Stimulated activated CD8-positive, alpha-beta memory T cell treated with anti-CD3 and anti-CD28 coated beads, Interleukin-7, amount 100 ng/mL, for 4 hours (primary cell): ENCODE results near the gene OR2G6.
"Not testable (repeated sequence)": the region's sequence is repeated elsewhere in the genome, so short reads cannot be mapped to it uniquely, and the experiment has no call there.

ENCODE experiments used
- DNase-seq, 2 donors: peaks; one replicate each; pipeline ENCODE4 v3.0.0-alpha.2; 2020; ENCODE audit warnings: low read depth in 2 of 2

OR2G6 gene

DNA sequence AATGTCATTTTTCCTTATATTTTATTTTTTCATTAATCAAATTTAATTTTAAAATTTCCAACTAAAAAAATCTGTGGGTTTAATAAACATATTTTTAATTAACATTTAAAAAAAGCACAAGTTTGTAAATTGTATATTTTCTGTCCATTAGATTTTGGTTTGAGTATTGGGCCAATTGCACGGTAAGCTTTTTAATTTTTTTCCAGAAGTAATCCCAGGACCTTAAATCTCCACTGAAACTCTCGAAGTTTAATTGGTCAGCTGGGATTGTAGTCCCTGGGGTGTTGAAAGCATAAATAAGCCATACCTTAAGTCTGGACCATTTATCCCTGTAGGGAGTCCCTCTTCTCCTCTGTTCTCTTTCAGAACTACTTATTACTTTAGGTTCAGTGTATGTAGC, at the start of gene OR2G6:
Gene OR2G6, plus strand, starts transcription at position 301 of the 400 bp plus-strand sequence. CDS start 13,574 bp downstream, outside the sequence.
- DNase-seq = not testable (repeated sequence)

DNA sequence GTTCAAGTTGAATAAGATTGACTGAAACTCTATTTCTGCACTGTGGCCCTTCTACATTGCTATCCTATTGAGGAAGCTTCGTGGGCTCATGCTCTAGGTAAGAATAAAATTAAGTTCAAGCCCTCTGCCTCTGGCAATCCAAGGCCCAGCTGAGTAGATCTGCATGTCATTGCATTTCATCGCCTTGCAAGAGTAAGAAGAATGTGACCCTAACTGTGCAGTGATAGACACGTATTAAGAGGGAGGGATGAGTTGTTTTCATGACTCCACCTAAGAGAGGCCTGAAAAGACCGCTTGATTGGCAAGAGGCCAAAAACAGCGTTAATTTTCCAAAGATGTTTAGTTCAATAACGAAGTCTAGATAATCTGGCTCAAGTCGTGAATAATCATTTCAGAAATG, 48.8 kb upstream of the OR2G6 start:
- DNase-seq = not testable (repeated sequence)

DNA sequence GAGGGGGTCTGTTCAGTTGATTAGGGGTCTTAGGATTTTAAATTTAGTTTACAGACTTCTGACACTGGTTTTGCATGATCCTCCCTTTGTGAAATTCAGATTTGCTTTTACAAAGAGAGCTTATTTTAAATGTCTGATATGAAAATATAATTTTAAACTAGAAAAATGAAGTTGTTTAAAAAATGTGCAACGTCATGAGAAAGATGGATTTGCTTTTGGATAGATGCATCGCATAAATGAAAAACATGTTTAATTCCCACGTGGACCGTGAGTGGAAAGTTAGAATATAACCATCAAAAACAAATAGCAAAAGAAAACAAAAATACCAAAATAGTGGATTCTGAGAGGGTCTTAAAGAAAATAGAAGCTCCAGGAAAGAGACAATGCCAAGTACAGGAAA, 36.7 kb upstream of the OR2G6 start:
- DNase-seq = no peak

DNA sequence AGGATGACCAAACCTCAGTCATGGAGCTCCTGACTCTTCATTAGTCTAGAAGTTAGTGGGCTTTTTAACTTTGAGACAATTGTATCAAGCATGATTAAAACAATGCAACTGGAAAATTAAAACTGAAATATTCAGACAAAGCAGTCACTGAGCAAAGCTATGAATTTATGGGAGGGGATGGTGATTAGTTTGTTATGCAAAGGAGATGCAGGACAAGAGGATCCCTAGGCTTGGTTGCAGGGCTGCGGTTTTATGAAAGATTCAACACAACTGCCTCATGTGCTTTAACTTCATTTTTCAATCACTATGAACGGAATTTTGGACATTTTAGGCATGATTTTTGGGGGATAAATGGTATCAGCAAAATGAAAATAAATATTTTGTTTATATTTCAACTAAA, 35.8 kb upstream of the OR2G6 start:
- not testable (repeated sequence) for DNase-seq

DNA sequence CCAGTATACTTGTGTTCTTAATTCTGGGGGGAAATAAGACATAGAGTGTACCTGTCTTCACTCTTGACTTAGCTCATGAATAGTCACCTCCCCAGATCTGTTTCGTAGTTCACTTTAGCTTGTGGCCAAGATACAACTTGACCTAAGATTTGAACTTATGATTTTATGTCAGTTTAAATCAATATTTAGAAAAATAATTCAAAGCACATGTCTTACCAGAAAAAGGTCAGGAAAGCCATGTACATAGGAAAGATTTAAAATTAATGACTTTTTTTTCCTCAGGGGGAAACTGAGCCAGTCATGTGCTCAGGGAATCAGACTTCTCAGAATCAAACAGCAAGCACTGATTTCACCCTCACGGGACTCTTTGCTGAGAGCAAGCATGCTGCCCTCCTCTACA, 34.8 kb upstream of the OR2G6 start, which contains the start of gene OR2T3:
Gene OR2T3, plus strand, starts transcription at position 301 of the 400 bp plus-strand sequence. Its CDS starts 0 bp downstream, at position 301.
- DNase-seq = not testable (repeated sequence)

DNA sequence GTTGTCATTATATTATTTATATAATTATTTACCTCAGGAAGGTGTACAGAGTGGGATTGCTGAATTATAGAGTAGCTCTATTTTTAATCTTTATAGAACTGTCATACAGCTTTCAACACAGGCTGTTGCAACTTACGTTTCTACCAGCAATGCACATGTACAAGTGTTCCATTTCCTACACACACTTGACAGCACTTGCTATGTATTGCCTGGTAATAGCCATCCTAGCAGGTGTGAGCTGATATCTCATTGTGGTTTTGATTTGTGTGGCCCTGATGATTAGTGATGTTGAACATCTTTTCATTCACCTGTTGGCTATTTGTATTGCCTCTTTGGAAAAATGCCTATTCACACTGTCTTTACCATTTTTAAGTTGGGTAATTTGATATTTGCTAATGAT, 32.2 kb upstream of the OR2G6 start:
- not testable (repeated sequence) for DNase-seq

DNA sequence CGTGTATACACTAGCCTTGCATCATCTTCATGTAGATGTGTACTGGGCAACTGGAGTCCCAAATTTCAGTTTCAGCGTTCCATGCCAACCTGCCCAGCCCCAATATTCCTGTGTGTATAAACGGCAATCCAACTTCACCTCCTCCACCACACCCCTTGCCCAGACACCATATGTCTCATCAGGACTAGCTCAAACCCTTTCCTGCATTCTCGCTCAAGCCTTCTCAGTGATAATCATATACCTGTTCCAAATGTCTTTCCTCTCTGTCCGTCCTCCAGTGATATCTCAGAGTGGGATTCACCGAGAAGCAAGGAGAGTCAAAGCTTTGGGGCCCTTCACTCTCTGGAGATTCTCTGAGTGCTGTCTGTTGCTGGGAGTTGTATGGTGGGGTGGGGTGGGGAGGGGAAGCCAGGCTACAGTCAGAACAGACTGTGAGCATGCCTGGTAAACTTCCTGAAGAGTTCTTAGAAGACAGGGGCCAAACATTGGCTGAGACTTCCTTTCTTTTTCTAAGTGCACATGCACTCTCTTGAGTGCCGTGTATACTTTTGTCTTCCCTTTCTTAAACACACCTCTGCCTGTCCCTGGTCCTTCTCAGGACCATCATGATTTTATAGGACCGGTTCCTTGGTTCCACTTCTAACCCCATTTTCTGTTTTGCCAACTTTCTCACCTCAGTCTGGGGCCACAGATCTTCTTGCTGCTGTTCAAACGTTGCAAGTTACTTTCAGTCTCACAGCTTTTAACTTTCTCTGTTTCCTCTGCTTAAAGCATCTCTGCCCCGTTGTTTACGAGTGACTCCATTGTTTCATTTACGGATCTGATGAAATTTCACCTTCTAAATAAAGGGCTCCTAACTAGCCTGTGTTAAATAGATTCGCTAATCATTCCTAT, 25.9 kb upstream of the OR2G6 start:
- DNase-seq = not testable (repeated sequence)

DNA sequence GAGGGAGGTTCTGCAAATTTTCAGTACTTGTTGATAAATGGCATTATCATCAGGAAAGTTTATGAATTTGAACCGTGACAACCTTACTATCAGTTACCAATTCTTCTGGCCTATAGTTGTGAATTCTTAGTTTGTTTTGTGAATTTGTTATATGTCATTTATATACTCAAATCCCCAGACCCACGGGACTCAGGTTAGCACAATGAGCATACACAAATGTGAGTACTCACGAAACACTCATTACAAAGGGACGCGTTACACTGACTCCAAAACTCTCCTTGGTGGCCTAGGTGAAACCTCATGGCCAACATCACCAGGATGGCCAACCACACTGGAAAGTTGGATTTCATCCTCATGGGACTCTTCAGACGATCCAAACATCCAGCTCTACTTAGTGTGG, 19.6 kb upstream of the OR2G6 start, which contains the start of gene OR2T5:
Gene OR2T5, plus strand, starts transcription at position 301 of the 400 bp plus-strand sequence. Its CDS starts 0 bp downstream, at position 301.
- not testable (repeated sequence) for DNase-seq

DNA sequence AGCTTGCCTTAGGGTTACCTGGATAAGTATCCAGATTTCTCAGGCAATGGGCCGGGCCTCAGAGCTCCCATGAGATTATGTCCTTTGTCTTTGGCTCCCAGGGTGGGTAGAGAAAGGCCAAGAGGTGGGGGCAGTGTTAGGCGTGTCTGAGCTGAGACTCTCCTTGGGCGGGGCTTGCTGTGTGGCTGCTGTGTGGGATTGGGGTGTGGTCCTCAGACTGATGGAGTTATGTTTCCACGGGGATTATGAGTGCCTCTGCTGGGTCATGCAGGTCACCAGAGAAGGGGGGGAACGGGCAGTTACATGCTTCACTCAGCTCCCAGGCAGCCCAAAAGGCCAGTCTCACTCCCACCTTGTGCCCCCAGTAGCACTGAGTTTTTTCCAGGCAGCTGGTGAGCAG, 11.2 kb upstream of the OR2G6 start:
- DNase-seq = not testable (repeated sequence)

DNA sequence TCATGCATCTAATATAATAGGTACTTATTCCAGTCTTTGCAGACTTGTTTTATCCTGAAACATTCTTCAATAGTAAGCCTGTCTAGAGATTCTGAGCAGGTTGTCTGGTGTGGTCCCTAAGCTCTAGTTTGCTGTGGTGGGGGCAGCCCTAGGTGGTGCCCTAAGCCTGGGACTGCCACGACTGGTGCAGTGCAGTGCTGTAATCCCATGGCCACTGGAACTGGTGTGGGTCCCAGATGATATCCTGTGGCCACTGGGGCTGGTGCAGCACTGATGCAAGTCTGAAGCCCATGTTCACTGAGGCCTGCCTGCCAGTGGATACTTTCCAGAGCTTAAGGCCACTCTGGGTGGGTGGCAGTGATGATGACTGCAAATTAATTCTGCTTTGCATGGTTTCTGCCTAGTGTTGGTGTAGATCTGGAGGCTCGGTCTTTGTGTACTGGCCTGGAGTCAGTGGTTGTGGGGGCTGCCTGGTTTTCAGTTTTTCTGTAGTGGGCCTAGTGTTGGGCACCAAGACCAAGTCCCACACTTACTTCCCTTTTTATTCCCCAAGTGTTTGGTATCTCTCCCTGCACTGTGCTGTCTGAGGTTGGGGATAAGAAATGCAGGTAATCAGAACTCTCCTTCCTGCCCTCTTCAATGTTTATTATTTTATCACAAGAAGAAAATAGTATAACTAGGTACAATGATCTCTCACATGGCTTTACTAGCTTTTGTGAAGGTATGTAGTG, 7.4 kb upstream of the OR2G6 start:
- DNase-seq = not testable (repeated sequence)

DNA sequence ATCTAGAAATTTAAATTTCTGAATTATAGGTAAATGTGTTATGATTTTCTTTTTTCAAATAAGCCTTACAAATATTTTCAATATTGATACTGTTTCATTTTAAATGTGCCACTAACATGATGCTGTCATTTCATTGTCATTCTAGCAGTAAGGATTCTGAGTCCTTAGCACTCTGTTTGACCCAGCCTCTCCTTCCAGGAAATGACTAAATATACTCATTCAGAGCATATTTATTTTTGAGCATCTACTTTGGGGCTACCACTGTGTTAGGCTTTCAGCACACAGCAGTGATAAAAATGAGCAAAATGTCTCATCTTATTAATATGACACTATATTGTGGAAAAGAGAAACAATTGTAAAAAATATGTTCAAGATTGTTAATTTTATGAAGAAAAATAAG, 2.3 kb downstream of the OR2G6 start:
- DNase-seq = not testable (repeated sequence)

DNA sequence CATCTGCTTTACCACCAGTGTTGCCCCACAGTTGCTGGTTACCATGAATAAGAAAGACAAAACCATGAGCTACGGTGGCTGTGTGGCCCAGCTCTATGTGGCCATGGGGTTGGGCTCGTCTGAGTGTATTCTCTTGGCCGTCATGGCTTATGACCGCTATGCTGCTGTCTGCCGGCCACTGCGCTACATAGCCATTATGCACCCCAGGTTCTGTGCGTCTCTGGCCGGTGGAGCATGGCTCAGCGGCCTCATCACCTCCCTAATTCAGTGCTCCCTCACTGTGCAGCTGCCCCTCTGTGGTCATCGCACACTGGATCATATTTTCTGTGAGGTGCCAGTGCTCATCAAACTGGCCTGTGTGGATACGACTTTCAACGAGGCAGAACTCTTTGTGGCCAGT, 14.0 kb downstream of the OR2G6 start:
- no peak for DNase-seq

DNA sequence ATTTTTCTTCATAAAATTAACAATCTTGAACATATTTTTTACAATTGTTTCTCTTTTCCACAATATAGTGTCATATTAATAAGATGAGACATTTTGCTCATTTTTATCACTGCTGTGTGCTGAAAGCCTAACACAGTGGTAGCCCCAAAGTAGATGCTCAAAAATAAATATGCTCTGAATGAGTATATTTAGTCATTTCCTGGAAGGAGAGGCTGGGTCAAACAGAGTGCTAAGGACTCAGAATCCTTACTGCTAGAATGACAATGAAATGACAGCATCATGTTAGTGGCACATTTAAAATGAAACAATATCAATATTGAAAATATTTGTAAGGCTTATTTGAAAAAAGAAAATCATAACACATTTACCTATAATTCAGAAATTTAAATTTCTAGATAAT, 29.6 kb downstream of the OR2G6 start:
- not testable (repeated sequence) for DNase-seq

DNA sequence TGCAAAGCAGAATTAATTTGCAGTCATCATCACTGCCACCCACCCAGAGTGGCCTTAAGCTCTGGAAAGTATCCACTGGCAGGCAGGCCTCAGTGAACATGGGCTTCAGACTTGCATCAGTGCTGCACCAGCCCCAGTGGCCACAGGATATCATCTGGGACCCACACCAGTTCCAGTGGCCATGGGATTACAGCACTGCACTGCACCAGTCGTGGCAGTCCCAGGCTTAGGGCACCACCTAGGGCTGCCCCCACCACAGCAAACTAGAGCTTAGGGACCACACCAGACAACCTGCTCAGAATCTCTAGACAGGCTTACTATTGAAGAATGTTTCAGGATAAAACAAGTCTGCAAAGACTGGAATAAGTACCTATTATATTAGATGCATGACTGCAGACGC, 39.5 kb downstream of the OR2G6 start:
- DNase-seq = not testable (repeated sequence)

DNA sequence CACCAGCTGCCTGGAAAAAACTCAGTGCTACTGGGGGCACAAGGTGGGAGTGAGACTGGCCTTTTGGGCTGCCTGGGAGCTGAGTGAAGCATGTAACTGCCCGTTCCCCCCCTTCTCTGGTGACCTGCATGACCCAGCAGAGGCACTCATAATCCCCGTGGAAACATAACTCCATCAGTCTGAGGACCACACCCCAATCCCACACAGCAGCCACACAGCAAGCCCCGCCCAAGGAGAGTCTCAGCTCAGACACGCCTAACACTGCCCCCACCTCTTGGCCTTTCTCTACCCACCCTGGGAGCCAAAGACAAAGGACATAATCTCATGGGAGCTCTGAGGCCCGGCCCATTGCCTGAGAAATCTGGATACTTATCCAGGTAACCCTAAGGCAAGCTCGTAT, 43.2 kb downstream of the OR2G6 start:
- DNase-seq = not testable (repeated sequence)

DNA sequence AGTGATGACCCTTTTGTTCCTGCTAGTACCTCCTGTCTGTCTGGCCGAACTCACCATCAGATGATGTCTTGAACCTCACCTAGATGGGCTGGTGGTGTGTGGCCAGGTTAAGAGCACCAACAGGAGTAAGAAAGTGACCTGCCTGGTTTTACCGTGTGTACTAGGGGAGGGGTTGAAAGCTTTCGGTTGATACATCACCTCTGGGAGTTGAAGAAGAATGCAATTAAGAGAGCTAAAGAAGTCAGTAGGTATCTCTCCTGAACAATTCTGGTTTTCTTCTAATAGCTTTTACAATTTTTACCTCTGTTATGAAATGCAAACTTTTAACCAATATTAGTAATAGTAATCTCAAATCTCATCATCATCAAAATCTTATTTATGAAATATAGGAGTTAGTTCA, 54.8 kb downstream of the OR2G6 start, which contains the start of gene OR2T29:
Gene OR2T29, minus strand, starts transcription at position 101 of the 400 bp plus-strand sequence. CDS start 3,281 bp downstream, outside the sequence.
- not testable (repeated sequence) for DNase-seq

DNA sequence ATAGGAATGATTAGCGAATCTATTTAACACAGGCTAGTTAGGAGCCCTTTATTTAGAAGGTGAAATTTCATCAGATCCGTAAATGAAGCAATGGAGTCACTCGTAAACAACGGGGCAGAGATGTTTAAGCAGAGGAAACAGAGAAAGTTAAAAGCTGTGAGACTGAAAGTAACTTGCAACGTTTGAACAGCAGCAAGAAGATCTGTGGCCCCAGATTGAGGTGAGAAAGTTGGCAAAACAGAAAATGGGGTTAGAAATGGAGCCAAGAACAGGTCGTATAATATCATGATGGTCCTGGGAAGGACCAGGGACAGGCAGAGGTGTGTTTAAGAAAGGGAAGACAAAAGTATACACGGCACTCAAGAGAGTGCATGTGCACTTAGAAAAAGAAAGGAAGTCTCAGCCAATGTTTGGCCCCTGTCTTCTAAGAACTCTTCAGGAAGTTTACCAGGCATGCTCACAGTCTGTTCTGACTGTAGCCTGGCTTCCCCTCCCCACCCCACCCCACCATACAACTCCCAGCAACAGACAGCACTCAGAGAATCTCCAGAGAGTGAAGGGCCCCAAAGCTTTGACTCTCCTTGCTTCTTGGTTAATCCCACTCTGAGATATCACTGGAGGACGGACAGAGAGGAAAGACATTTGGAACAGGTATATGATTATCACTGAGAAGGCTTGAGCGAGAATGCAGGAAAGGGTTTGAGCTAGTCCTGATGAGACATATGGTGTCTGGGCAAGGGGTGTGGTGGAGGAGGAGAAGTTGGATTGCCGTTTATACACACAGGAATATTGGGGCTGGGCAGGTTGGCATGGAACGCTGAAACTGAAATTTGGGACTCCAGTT, 57.9 kb downstream of the OR2G6 start:
- DNase-seq = not testable (repeated sequence)

DNA sequence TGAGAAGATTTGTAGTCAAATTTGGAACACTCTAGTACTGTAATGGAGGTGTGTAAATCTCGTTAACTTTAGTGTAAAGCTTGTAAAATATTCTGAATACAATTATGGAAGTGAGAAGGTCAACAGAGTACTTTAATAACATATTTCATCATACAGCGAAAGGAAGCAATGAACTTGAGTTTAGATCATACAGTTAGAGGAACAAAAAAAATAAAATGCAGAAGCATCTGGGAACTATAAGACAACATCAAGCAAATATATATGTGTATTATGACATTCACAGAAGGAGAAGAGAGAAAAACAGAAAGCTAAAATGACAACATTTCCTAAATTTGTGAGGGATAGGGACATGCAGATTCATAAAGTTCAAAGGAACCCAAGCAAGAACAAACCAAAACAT, 61.2 kb downstream of the OR2G6 start:
- not testable (repeated sequence) for DNase-seq

DNA sequence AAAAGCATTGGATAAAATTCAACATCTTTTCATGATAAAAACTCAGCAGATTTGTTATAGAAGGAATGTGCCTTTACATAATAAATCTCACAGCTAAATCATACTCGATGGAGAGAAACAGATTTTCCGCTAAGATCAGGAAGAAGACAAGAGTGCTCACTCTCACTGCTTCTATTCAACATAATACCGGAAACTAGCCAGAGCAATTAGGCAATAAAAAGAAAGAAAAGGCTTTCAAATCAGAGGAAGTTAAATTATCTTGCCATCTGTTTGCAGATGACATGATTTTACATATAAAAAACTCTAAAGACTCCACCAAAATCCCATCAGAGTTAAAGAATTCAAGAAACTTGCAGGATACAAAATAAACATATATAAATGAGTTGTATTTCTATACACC, 62.9 kb downstream of the OR2G6 start:
- not testable (repeated sequence) for DNase-seq

DNA sequence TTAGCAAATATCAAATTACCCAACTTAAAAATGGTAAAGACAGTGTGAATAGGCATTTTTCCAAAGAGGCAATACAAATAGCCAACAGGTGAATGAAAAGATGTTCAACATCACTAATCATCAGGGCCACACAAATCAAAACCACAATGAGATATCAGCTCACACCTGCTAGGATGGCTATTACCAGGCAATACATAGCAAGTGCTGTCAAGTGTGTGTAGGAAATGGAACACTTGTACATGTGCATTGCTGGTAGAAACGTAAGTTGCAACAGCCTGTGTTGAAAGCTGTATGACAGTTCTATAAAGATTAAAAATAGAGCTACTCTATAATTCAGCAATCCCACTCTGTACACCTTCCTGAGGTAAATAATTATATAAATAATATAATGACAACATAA, 64.2 kb downstream of the OR2G6 start:
- DNase-seq = not testable (repeated sequence)

DNA sequence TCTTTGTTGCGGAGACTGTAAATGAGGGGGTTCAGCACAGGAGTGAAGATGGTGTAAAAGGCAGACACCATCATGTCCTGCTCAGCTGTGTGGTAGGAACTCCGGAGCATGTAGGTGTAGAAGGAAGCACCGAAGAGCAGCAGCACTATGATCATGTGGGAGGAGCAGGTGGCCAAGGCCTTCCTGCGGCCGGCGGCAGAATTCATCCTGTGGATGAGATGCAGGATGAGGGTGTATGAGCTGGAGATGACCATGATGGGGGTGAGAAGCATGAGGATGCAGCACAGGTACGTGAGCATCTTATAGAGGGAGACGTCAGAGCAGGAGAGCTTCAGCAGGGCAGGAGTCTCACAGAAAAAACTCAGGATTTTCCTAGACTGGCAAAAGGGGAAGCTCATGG, 66.0 kb downstream of the OR2G6 start:
- not testable (repeated sequence) for DNase-seq
